DOHH2 (cell line): ENCODE measurements around the gene PIK3R2.

Experiments used
- H3F3A ChIP-seq: fragments of 200-600 bp; sonication (generic), shearing (Covaris generic); 2 replicates; pipeline ENCODE4 v1.6.0; 2016; ENCODE audit warnings: antibody characterized with exemption, mild to moderate bottlenecking; ENCODE audit not compliant: control insufficient read depth, insufficient read depth
- H3K27ac ChIP-seq: fragments of 200-600 bp; sonication (generic); 2 replicates; pipeline ENCODE4 v1.5.1; 2014; ENCODE audit warnings: low read depth, mild to moderate bottlenecking, low read length, moderate library complexity
- H3K27me3 ChIP-seq: fragments of 200-600 bp; sonication (generic); 2 replicates; pipeline ENCODE4 v1.6.1; 2014; ENCODE audit warnings: mild to moderate bottlenecking, low read length, mixed read lengths; ENCODE audit not compliant: control insufficient read depth
- H3K36me3 ChIP-seq: fragments of 200-600 bp; sonication (generic); 2 replicates; pipeline ENCODE4 v1.6.1; 2014; ENCODE audit warnings: mild to moderate bottlenecking, low read length, moderate library complexity, mixed read lengths; ENCODE audit not compliant: control insufficient read depth
- H3K4me1 ChIP-seq: fragments of 200-600 bp; sonication (generic); 2 replicates; pipeline ENCODE4 v1.6.1; 2014; ENCODE audit warnings: mild to moderate bottlenecking, low read length, mixed read lengths; ENCODE audit not compliant: control insufficient read depth
- H3K4me2 ChIP-seq: fragments of 200-600 bp; sonication (generic); 2 replicates; pipeline ENCODE4 v1.6.0; 2014; ENCODE audit warnings: mild to moderate bottlenecking, low read length, moderate library complexity
- H3K4me3 ChIP-seq: fragments of 200-600 bp; sonication (generic); 2 replicates; pipeline ENCODE4 v1.5.1; 2014; ENCODE audit warnings: mild to moderate bottlenecking, low read length, mixed read lengths
- H3K79me2 ChIP-seq: fragments of 200-600 bp; sonication (generic); 2 replicates; pipeline ENCODE4 v1.6.1; 2014; ENCODE audit warnings: mild to moderate bottlenecking, low read length, mixed read lengths; ENCODE audit not compliant: control insufficient read depth
- H3K9me2 ChIP-seq: fragments of 200-600 bp; sonication (generic); replicated peaks from 2 replicates; pipeline ENCODE4 v1.6.1; 2014; ENCODE audit warnings: mild to moderate bottlenecking, low read length, mixed read lengths; ENCODE audit not compliant: control insufficient read depth
- H3K9me3 ChIP-seq: fragments of 200-600 bp; sonication (generic); 2 replicates; pipeline ENCODE4 v1.6.1; 2014; ENCODE audit warnings: antibody characterized with exemption, low read length, mixed read lengths; ENCODE audit not compliant: control insufficient read depth, insufficient read depth
- H4K20me1 ChIP-seq: fragments of 200-600 bp; sonication (generic); 2 replicates; pipeline ENCODE4 v1.6.0; 2014; ENCODE audit warnings: low read depth, mild to moderate bottlenecking, antibody characterized with exemption, low read length, moderate library complexity; ENCODE audit not compliant: control insufficient read depth, insufficient read depth
- EZH2phosphoT487 ChIP-seq: fragments of 200-600 bp; sonication (generic); IDR thresholded peaks from 2 replicates; pipeline ENCODE4 v1.6.1; 2017; ENCODE audit warnings: borderline replicate concordance, mild to moderate bottlenecking, antibody characterized with exemption, low read length, moderate library complexity, mixed read lengths
- TF ChIP-seq, protein P1 (sequence below): fragments of 200-600 bp; sonication (generic); IDR thresholded peaks from one replicate; pipeline ENCODE4 v1.5.1; 2014; ENCODE audit warnings: antibody characterized with exemption, mild to moderate bottlenecking, low read depth, low read length; ENCODE audit not compliant: poor library complexity, severe bottlenecking

Gene PIK3R2

GRCh38 chr19:18150776-18151624, 2.0 kb upstream of the PIK3R2 start:
- H3F3A ChIP-seq, result no peaks in the 10 kb centered on the region
- peaks cover 24% of the 10 kb centered on the region for H3K79me2 ChIP-seq
- no peaks in the 10 kb centered on the region for H4K20me1 ChIP-seq
- no peak for TF ChIP-seq EZH2phosphoT487
- TF ChIP-seq, protein P1, sequence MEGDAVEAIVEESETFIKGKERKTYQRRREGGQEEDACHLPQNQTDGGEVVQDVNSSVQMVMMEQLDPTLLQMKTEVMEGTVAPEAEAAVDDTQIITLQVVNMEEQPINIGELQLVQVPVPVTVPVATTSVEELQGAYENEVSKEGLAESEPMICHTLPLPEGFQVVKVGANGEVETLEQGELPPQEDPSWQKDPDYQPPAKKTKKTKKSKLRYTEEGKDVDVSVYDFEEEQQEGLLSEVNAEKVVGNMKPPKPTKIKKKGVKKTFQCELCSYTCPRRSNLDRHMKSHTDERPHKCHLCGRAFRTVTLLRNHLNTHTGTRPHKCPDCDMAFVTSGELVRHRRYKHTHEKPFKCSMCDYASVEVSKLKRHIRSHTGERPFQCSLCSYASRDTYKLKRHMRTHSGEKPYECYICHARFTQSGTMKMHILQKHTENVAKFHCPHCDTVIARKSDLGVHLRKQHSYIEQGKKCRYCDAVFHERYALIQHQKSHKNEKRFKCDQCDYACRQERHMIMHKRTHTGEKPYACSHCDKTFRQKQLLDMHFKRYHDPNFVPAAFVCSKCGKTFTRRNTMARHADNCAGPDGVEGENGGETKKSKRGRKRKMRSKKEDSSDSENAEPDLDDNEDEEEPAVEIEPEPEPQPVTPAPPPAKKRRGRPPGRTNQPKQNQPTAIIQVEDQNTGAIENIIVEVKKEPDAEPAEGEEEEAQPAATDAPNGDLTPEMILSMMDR, result no peak
- peak overlapping the region; percentile 96 for H3K4me2 ChIP-seq
- no peak overlapping the region for H3K27ac ChIP-seq
- no peaks in the 10 kb centered on the region for H3K9me2 ChIP-seq
- H3K27me3 ChIP-seq, result no peaks in the 10 kb centered on the region
- H3K36me3 ChIP-seq, result peaks cover 18% of the 10 kb centered on the region
- H3K4me1 ChIP-seq, result peaks cover 23% of the 10 kb centered on the region
- peak overlapping the region; percentile 91 for H3K4me3 ChIP-seq
- no peaks in the 10 kb centered on the region for H3K9me3 ChIP-seq

DNA sequence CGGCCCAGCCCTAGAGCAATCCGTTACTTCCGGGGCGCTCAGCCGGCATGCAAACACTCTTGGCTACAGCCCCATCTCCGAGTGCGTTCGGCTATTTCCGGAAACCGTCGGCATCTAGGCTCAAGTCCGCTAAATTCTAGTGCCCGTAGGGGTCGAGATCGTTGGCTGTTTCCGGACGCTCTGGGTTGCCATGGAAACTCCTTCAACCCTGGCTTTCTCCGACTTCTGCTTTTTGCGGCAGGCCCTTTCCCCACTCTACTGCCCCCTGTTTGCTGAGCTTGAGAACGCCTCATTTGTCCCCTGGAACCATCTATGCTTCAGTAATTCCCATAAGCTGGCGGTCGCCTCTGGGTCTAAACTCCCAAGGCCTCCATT, 534 bp upstream of the PIK3R2 start:
- Histone ChIP-seq H3K4me2 (peak overlapping the region; percentile 96), H3K36me3 (peaks cover 24% of the 10 kb centered on the region), H3K4me3 (peak overlapping the region; percentile 91), H3K79me2 (peaks cover 31% of the 10 kb centered on the region), H3K9me2 (no peaks in the 10 kb centered on the region), H3K4me1 (peaks cover 33% of the 10 kb centered on the region), H3K9me3 (no peaks in the 10 kb centered on the region), H4K20me1 (no peaks in the 10 kb centered on the region), H3F3A (no peaks in the 10 kb centered on the region; the same call in 1 of the 2 replicates), H3K27me3 (no peaks in the 10 kb centered on the region), H3K27ac (peak overlapping the region; percentile 92)
- TF ChIP-seq, protein P1, result peak; percentile 96
- TF ChIP-seq EZH2phosphoT487, result no peak

- Histone ChIP-seq H3K4me3 (peak overlapping the region; percentile 91), H3K9me2 (no peaks in the 10 kb centered on the region), H3K36me3 (peaks cover 24% of the 10 kb centered on the region), H3K9me3 (no peaks in the 10 kb centered on the region), H3K27ac (peak overlapping the region; percentile 92), H3F3A (peaks cover 7% of the 10 kb centered on the region), H3K4me2 (peak overlapping the region; percentile 96), H3K79me2 (peaks cover 31% of the 10 kb centered on the region), H4K20me1 (no peaks in the 10 kb centered on the region), H3K27me3 (no peaks in the 10 kb centered on the region), H3K4me1 (peaks cover 36% of the 10 kb centered on the region)
- TF ChIP-seq, protein P1, result no peak
- no peak for TF ChIP-seq EZH2phosphoT487
Observed at GRCh38 chr19:18153556-18154134, 682 bp downstream of the PIK3R2 start.
